Activated CD4-positive, alpha-beta T cell treated with anti-CD3 and anti-CD28 coated beads, Interleukin-2, amount 10 ng/mL, durations not matched to agents 24 days and 14 days (primary cell): ENCODE measurements around the gene OPCML. TPM values are rescaled to one million over a fixed set of nuclear protein-coding genes. Genes with fewer than 3 reads are reported as not detected.

Source experiments
- DNase-seq: peaks from one replicate; pipeline ENCODE4 v3.0.0; 2022
- H3K27ac Mint-ChIP-seq: one replicate; pipeline ENCODE4 v1.8.0; 2022; ENCODE audit warnings: mild to moderate bottlenecking, mixed read lengths
- H3K27me3 Mint-ChIP-seq: one replicate; pipeline ENCODE4 v1.8.0; 2022; ENCODE audit warnings: mixed read lengths
- H3K36me3 Mint-ChIP-seq: one replicate; pipeline ENCODE4 v1.8.0; 2022; ENCODE audit warnings: low read depth, mild to moderate bottlenecking, mixed read lengths
- H3K4me1 Mint-ChIP-seq: one replicate; pipeline ENCODE4 v1.8.0; 2021; ENCODE audit warnings: mixed read lengths
- H3K4me3 Mint-ChIP-seq: one replicate; pipeline ENCODE4 v1.8.0; 2022; ENCODE audit warnings: mild to moderate bottlenecking, moderate library complexity, mixed read lengths
- H3K9me3 Mint-ChIP-seq: one replicate; pipeline ENCODE4 v1.8.0; 2021; ENCODE audit warnings: mixed read lengths
- intact Hi-C: fragments of 100-400 bp; cut with micrococcal nuclease; formaldehyde crosslinking; loops from one replicate; pipeline ENCODE4 v1.15.1; 2023
- total RNA-seq: library from RNA; stranded (reverse); gene quantifications from 2 replicates; pipeline ENCODE4 v1.2.3, GENCODE V29; 2022

OPCML gene
- total RNA-seq, 1 donor from 2014 or later = not detected

DNA sequence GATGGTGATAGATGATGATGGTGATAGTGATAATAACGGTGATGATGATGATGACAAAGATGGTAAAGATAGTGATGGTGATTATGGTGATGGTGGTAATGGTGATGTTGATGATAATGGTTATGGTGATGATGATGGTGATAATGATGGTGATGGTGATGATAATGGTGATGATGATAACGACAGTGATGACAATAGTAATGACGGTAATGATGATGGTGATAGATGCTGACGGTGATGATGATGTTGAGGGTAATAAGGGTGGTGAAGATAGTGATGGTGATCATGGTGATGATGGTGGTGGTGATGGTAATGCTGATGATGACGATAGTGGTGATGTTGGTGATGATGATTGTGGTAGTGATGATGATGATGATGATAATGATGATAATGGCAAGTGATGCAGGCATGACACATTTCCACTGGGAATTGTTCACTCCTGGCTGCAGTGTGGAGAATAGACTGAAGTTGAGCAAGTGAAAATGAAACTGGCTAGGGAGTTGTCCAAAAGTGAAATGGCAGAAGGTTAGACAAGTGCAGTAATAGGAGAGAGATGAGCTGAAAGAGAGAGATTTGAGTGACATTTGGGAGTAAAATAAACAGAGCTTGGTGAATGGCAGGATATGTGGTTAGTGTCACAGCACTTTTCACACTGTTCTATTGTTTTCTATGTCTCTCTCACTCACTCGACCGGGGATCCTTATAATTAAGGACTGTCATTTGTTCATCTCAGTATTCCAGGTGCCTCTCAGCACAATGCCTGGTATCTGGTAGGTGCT lies 992.5 kb downstream of the OPCML start:
- Mint-ChIP-seq H3K4me1 (no peaks in the 10 kb centered on the region), H3K27me3 (no peaks in the 10 kb centered on the region), H3K27ac (no peak overlapping the region), H3K4me3 (no peak overlapping the region), H3K36me3 (no peaks in the 10 kb centered on the region), H3K9me3 (no peaks in the 10 kb centered on the region)
- intact Hi-C loops = no loop called here
- DNase-seq = no peak

GRCh38 chr11:132538642-132539041 lies 993.7 kb downstream of the OPCML start:
- intact Hi-C loops = no loop called here
- no peaks in the 10 kb centered on the region for H3K4me1 Mint-ChIP-seq
- no peak overlapping the region for H3K27ac Mint-ChIP-seq
- no peak for DNase-seq
- no peaks in the 10 kb centered on the region for H3K27me3 Mint-ChIP-seq
- no peaks in the 10 kb centered on the region for H3K36me3 Mint-ChIP-seq
- H3K4me3 Mint-ChIP-seq = no peak overlapping the region
- no peaks in the 10 kb centered on the region for H3K9me3 Mint-ChIP-seq

GRCh38 chr11:132535830-132536229 lies 996.5 kb downstream of the OPCML start:
- Mint-ChIP-seq H3K36me3 (no peaks in the 10 kb centered on the region), H3K27me3 (no peaks in the 10 kb centered on the region), H3K9me3 (peaks cover under 1% of the 10 kb centered on the region), H3K4me1 (no peaks in the 10 kb centered on the region), H3K27ac (no peak overlapping the region), H3K4me3 (no peak overlapping the region)
- DNase-seq = no peak
- intact Hi-C loops = no loop called here

GRCh38 chr11:132531921-132532320 lies 1000.4 kb downstream of the OPCML start:
- DNase-seq = no peak
- no peaks in the 10 kb centered on the region for H3K4me1 Mint-ChIP-seq
- no peaks in the 10 kb centered on the region for H3K36me3 Mint-ChIP-seq
- no peak overlapping the region for H3K4me3 Mint-ChIP-seq
- H3K27ac Mint-ChIP-seq = no peak overlapping the region
- H3K9me3 Mint-ChIP-seq = peaks cover 8% of the 10 kb centered on the region
- intact Hi-C loops = no loop called here
- no peaks in the 10 kb centered on the region for H3K27me3 Mint-ChIP-seq

DNA sequence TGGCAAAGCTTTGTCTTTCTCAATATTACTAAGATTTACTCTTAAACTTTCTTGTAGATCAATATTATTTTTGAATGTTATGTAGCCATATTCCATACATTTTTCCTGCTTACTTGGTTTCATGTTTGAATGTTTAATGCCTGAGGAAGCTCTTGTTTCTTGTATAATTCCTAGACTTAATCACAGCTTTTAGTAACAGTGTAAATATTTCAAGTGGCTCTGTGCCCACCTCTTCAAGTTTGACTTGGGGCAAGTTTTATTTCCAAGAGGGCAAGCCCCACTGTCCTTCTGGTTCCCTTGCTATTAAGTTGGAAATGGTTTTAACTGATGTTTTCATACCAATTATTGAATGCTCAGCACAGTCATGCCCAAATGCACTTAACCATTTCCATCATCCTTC lies 1004.1 kb downstream of the OPCML start:
- H3K9me3 Mint-ChIP-seq = peaks cover 8% of the 10 kb centered on the region
- intact Hi-C loops = no loop called here
- no peaks in the 10 kb centered on the region for H3K4me1 Mint-ChIP-seq
- DNase-seq = no peak
- no peaks in the 10 kb centered on the region for H3K36me3 Mint-ChIP-seq
- H3K27me3 Mint-ChIP-seq = no peaks in the 10 kb centered on the region
- no peak overlapping the region for H3K27ac Mint-ChIP-seq
- H3K4me3 Mint-ChIP-seq = no peak overlapping the region

DNA sequence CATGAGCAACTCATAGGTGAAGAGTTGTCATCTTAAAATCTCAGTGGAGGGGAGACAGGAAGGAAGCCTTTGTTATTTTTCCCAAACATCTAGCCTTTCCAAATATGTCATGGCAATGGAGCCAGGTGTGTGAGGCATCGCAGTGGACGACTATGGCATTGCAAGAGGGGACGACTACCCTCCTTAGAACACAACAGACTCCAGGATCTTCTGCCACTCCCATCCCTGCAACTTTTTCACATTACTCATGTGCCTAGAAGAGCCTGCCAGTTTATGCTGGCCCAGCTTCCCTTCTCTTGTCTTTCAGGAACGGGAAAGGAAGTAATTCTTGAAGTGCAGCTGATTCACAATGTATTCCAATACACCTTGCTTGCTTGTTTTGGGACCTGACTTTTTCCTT lies 1008.4 kb downstream of the OPCML start:
- Mint-ChIP-seq H3K36me3 (no peaks in the 10 kb centered on the region), H3K4me1 (no peaks in the 10 kb centered on the region), H3K9me3 (no peaks in the 10 kb centered on the region), H3K27me3 (no peaks in the 10 kb centered on the region), H3K27ac (no peak overlapping the region), H3K4me3 (no peak overlapping the region)
- intact Hi-C loops = no loop called here
- DNase-seq = no peak

- Mint-ChIP-seq H3K4me1 (no peaks in the 10 kb centered on the region), H3K4me3 (no peak overlapping the region), H3K27me3 (no peaks in the 10 kb centered on the region), H3K9me3 (no peaks in the 10 kb centered on the region), H3K36me3 (no peaks in the 10 kb centered on the region), H3K27ac (no peak overlapping the region)
- intact Hi-C loops = no loop called here
- DNase-seq = no peak
These were observed 1012.1 kb downstream of the OPCML start for GRCh38 chr11:132520199-132520598.

- intact Hi-C loops = no loop called here
- Mint-ChIP-seq H3K4me3 (no peak overlapping the region), H3K27ac (no peak overlapping the region), H3K27me3 (no peaks in the 10 kb centered on the region), H3K4me1 (no peaks in the 10 kb centered on the region), H3K9me3 (no peaks in the 10 kb centered on the region), H3K36me3 (no peaks in the 10 kb centered on the region)
- DNase-seq = no peak
These were observed 1013.0 kb downstream of the OPCML start for GRCh38 chr11:132519241-132519815.

DNA sequence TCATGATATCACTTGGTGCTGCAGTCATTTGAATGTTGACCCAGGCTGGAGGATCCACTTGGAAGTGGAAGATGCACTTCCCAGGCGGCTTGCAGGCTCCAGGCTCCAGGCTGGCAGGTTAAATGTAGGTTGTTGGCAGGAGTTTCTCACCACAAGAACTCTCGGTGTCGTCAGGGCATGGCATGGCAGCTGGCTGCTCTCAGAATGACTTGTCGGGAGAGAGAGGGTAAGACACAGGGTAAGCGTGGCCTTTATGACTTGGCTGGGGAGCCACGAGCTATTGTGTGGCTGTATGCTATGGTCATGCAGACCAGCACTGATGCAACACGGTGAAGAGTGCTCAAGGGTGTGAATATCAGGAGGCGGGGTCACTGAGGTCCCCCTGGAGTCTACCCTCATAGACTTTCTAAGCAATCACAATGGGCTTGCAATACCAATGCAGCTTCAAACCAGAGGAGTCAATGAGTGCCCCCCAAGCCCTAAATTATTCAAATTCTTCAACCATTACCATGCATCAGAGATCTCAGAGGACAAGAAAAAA lies 1027.7 kb downstream of the OPCML start:
- Mint-ChIP-seq H3K27ac (no peak overlapping the region), H3K9me3 (peaks cover 6% of the 10 kb centered on the region), H3K27me3 (no peaks in the 10 kb centered on the region), H3K36me3 (no peaks in the 10 kb centered on the region), H3K4me1 (no peaks in the 10 kb centered on the region), H3K4me3 (no peak overlapping the region)
- intact Hi-C loops = no loop called here
- DNase-seq = no peak

GRCh38 chr11:132501356-132501755 lies 1030.9 kb downstream of the OPCML start:
- Mint-ChIP-seq H3K27ac (no peak overlapping the region), H3K4me1 (no peaks in the 10 kb centered on the region), H3K9me3 (no peaks in the 10 kb centered on the region), H3K36me3 (no peaks in the 10 kb centered on the region), H3K27me3 (no peaks in the 10 kb centered on the region), H3K4me3 (no peak overlapping the region)
- DNase-seq = no peak
- intact Hi-C loops = no loop called here

- no peaks in the 10 kb centered on the region for H3K4me1 Mint-ChIP-seq
- no peaks in the 10 kb centered on the region for H3K9me3 Mint-ChIP-seq
- H3K4me3 Mint-ChIP-seq = no peak overlapping the region
- DNase-seq = no peak
- H3K27me3 Mint-ChIP-seq = no peaks in the 10 kb centered on the region
- no peak overlapping the region for H3K27ac Mint-ChIP-seq
- intact Hi-C loops = no loop called here
- no peaks in the 10 kb centered on the region for H3K36me3 Mint-ChIP-seq
These were observed 1032.6 kb downstream of the OPCML start for GRCh38 chr11:132499661-132500060.

DNA sequence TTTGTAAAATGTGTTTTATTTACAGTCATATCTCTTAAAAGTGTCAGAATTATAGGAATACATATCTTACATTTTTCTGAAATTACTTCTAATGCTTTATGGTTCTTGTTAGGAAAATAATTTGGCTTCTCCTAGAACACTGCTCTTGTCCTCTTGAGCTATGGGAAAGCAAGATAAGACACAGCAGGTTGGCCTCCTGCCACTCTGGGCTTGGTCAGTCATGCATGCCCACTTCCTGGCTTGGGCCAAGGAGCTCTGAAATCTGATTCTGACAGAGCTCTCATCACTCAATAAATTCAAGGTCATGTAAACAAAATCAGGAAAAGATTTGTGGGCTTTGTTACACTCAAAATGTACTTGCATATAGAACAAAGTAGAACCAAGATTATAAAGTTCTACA lies 1036.0 kb downstream of the OPCML start:
- Mint-ChIP-seq H3K4me1 (no peaks in the 10 kb centered on the region), H3K9me3 (no peaks in the 10 kb centered on the region), H3K4me3 (no peak overlapping the region), H3K27me3 (no peaks in the 10 kb centered on the region), H3K27ac (no peak overlapping the region), H3K36me3 (no peaks in the 10 kb centered on the region)
- DNase-seq = no peak
- intact Hi-C loops = no loop called here

- peak; percentile 13 for DNase-seq
- Mint-ChIP-seq H3K27ac (no peak overlapping the region), H3K27me3 (no peaks in the 10 kb centered on the region), H3K4me1 (no peaks in the 10 kb centered on the region), H3K36me3 (no peaks in the 10 kb centered on the region), H3K9me3 (peaks cover 7% of the 10 kb centered on the region), H3K4me3 (no peak overlapping the region)
- intact Hi-C loops = no loop called here
These were observed 1038.5 kb downstream of the OPCML start for GRCh38 chr11:132493801-132494200.

DNA sequence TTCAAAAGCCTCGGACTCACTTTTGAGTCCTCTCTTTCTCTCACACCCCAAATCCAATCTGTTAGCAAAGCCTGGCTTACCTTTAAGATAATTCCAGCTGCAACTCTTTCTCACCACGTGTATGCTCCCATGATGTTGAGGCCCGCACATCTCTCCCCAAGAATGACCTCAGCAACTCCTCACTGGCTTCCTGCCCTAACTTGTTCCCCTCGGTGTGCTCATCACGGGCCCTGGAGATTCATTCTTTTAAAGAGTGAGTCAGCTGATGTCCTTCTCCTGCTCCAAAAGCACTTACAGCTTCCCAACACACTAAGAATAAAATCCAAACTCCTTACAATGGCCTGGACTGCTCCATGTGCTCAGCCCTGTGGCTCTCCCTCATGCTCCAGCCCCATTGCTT lies 1041.3 kb downstream of the OPCML start:
- intact Hi-C loops = no loop called here
- Mint-ChIP-seq H3K9me3 (peaks cover 10% of the 10 kb centered on the region), H3K27me3 (no peaks in the 10 kb centered on the region), H3K36me3 (no peaks in the 10 kb centered on the region), H3K4me1 (no peaks in the 10 kb centered on the region), H3K27ac (no peak overlapping the region), H3K4me3 (no peak overlapping the region)
- DNase-seq = no peak
